ENCODE measurements around the gene GIPC3.
"Not testable (repeated sequence)": the region's sequence is repeated elsewhere in the genome, so short reads cannot be mapped to it uniquely, and the experiment has no call there.

- TF ChIP-seq SUZ12 (IDR thresholded peaks at IDR 0.05; ENCODE audit: extremely low read depth, insufficient read depth, insufficient read length); ZNF274 (IDR thresholded peaks at IDR 0.05; ENCODE audit: low read depth, low read length); YY1 (IDR thresholded peaks at IDR 0.05; ENCODE audit: insufficient read depth, insufficient read length): not testable (repeated sequence)
Measured at GRCh38 chr19:3581792-3582191, 3.5 kb upstream of the GIPC3 start.
